Measurements from ENCODE around the gene LFNG. TPM values are rescaled to one million over a fixed set of nuclear protein-coding genes. Genes with fewer than 3 reads are reported as not detected.

LFNG gene
- total RNA-seq, 2 experiments from 2014 or later: 19.7 to 22.7 TPM

DNA sequence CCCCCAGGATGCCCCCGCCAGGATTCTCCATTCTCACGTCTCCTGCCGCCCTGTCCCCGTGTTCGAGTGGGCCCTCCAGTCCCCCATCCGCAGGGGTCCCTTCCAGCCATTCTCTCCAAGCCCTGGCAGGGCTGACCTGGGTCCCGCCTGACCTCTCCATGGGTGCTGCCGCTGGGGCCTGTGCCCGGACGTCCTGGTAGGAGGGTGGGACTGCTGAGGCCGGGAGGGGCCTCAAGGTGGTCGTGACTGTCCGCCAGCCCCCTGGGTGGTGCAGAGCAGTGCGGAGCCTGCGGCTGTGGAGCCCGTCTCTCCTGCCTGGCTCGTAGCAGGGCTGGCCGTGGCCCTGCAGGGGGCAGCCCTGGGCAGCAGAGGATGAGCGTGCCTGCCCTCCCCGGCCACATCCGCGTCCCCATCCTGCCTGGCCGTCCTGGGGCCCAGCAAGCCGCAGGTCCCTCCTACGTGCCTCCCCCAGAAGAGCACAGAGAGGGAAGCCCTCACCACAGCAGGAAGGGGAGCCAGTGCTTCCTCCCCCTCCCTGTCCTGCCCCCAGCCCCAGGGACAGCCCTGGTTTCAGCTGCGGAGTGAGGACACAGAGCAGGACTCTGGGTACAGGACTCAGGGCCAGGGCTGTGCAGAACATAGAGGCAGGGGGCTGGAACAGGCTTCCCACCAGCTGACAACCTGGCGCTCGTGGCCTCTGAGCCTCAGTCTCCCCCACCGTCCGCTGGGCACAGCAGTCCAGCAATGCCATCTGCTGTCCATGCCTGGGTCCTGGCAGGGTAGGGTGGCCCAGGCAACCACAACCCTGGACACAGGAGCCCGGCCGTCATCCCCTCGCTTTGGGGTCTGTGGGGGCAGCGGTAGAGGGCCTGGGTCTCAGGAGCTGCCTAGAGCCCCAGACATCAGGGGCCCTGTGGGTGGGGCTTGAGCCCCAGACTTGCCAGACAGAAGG lies 41.9 kb upstream of the LFNG start:
- H3K4me3 Mint-ChIP-seq: no peak overlapping the region
- H3K36me3 Mint-ChIP-seq (ENCODE audit: low read depth): no peaks in the 10 kb centered on the region
- DNase-seq: peak; percentile 68
- CTCF ChIA-PET: interaction anchor here (0.5 to 1.8 kb wide), 7 partner anchors 9 to 1225 kb away, joined by 3 to 6 read pairs (median 4); no protein-coding TSS in a partner anchor
- no peaks in the 10 kb centered on the region for H3K4me1 Mint-ChIP-seq (ENCODE audit: low read depth)
- intact Hi-C loops (cut with micrococcal nuclease): loop anchor here (1.0 to 5.0 kb wide), 3 partner anchors 50 to 91 kb away; partner anchors contain the start of genes BRAT1 and IQCE
- no peak overlapping the region for H3K27ac Mint-ChIP-seq
- peaks cover 2% of the 10 kb centered on the region for H3K9me3 Mint-ChIP-seq
- no peaks in the 10 kb centered on the region for H3K27me3 Mint-ChIP-seq (ENCODE audit: low read depth)

DNA sequence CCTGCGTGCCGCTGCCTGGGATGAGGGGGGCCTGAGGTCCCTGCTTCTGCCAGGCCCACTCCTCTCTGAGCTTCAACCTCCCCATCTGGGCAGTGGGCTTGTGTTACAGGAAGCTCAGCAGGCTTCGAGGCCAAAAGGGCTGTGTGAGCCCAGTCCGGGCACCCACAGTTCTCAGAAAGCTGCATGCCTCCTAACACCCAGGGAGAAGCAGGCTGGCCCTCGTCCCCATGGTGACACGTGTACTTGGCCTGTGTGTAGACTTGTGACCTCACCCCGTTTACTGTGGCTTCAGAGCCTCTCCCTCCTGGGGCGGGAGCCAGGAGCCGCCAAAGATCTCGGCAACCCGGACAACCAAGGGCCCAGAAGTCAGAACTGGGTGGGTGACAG lies 41.2 kb upstream of the LFNG start:
- no peaks in the 10 kb centered on the region for H3K4me1 Mint-ChIP-seq (ENCODE audit: low read depth)
- H3K9me3 Mint-ChIP-seq: peaks cover 8% of the 10 kb centered on the region
- no peak for DNase-seq
- CTCF ChIA-PET: interaction anchor here (0.9 to 1.8 kb wide), 6 partner anchors 9 to 1224 kb away, joined by 3 to 6 read pairs (median 4); no protein-coding TSS in a partner anchor
- intact Hi-C loops (cut with micrococcal nuclease): loop anchor here (5.0 kb wide), 2 partner anchors 49 to 79 kb away; partner anchors contain the start of genes BRAT1 and IQCE
- no peak overlapping the region for H3K27ac Mint-ChIP-seq
- no peaks in the 10 kb centered on the region for H3K36me3 Mint-ChIP-seq (ENCODE audit: low read depth)
- no peak overlapping the region for H3K4me3 Mint-ChIP-seq
- no peaks in the 10 kb centered on the region for H3K27me3 Mint-ChIP-seq (ENCODE audit: low read depth)

DNA sequence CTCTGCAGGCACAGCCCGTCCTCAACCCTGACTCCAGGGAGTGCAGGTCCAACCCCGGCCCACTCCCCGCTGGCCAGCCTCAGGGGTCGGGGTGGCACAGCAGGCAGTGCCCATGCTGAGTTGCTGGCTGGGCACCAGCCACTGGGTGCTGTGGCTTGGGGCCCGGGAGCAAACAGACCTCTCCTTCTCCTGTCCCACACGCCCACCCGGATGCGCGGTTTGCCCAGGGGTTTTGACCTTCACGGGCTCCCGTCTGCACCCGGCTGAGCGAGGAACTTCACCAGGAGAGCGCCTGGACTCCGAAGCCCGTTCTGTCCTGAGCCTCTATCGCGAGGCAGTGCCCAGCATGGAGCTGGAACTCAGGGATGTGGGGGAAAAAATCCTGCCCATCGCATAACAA lies 40.8 kb upstream of the LFNG start:
- H3K27ac Mint-ChIP-seq: no peak overlapping the region
- intact Hi-C loops (cut with micrococcal nuclease): loop anchor here (5.0 kb wide), 2 partner anchors 49 to 79 kb away; partner anchors contain the start of genes BRAT1 and IQCE
- H3K4me3 Mint-ChIP-seq: no peak overlapping the region
- H3K27me3 Mint-ChIP-seq (ENCODE audit: low read depth): no peaks in the 10 kb centered on the region
- no peak for DNase-seq
- CTCF ChIA-PET: interaction anchor here (0.9 to 1.8 kb wide), 6 partner anchors 10 to 1224 kb away, joined by 3 to 6 read pairs (median 4); no protein-coding TSS in a partner anchor
- H3K36me3 Mint-ChIP-seq (ENCODE audit: low read depth): no peaks in the 10 kb centered on the region
- peaks cover 8% of the 10 kb centered on the region for H3K9me3 Mint-ChIP-seq
- no peaks in the 10 kb centered on the region for H3K4me1 Mint-ChIP-seq (ENCODE audit: low read depth)

DNA sequence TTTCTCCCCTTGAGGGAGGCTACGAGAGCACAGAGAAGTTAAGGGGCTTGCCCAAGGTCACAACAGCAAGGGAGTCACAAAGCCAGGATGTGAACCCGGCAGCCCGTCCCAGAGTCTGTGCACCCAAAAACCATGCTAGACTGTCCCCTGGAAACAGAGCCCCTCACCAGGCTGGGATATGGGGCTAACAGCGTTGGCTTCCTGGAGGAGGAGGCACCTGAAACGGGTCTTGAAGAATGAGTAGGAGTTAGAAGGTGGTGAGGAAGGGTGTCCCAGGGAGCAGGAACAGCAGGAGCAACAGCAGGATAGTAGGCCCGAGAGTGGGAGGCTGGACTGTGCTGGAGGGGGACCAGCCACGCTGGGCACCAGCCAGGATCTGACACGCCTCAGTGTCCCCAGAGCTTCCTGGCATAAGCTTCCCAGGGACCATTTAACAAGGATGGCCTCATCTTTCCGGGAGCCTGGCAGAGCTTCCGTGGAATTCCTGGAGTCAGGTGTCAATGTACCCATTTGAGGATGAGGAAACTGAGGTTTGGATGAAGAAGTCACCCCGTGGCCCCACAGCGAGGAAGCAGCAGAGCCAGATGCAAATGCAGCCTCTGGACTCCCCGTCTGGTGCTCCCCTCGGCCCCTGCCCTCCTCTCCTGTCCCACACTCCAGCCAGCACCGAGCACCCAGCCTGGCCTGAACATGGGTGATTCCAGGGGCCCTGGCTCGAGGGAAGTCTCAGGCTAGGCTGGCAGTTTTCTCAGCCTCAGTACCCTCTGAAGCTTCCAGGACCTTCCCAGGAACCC lies 40.1 kb upstream of the LFNG start:
- H3K27me3 Mint-ChIP-seq (ENCODE audit: low read depth): no peaks in the 10 kb centered on the region
- H3K4me3 Mint-ChIP-seq: no peak overlapping the region
- H3K9me3 Mint-ChIP-seq: peaks cover 8% of the 10 kb centered on the region
- H3K36me3 Mint-ChIP-seq (ENCODE audit: low read depth): no peaks in the 10 kb centered on the region
- intact Hi-C loops (cut with micrococcal nuclease): loop anchor here (5.0 kb wide), 2 partner anchors 48 to 78 kb away; partner anchors contain the start of genes BRAT1 and IQCE
- H3K27ac Mint-ChIP-seq: no peak overlapping the region
- H3K4me1 Mint-ChIP-seq (ENCODE audit: low read depth): no peaks in the 10 kb centered on the region
- CTCF ChIA-PET: interaction anchor here (1.2 to 1.9 kb wide), 4 partner anchors 10 to 50 kb away, joined by 4 to 6 read pairs (median 5); no protein-coding TSS in a partner anchor
- DNase-seq: no peak

- H3K4me1 Mint-ChIP-seq (ENCODE audit: low read depth): no peaks in the 10 kb centered on the region
- intact Hi-C loops (cut with micrococcal nuclease): no loop called here
- no peak for DNase-seq
- CTCF ChIA-PET: interaction anchor here (1.9 kb wide), 1 partner anchor 29 kb away, joined by 6 read pairs; no protein-coding TSS in a partner anchor
- H3K4me3 Mint-ChIP-seq: no peak overlapping the region
- no peaks in the 10 kb centered on the region for H3K27me3 Mint-ChIP-seq (ENCODE audit: low read depth)
- H3K36me3 Mint-ChIP-seq (ENCODE audit: low read depth): no peaks in the 10 kb centered on the region
- peaks cover 8% of the 10 kb centered on the region for H3K9me3 Mint-ChIP-seq
- H3K27ac Mint-ChIP-seq: no peak overlapping the region
Measured at GRCh38 chr7:2480070-2480408, 39.5 kb upstream of the LFNG start.

GRCh38 chr7:2481195-2481594 lies 38.4 kb upstream of the LFNG start:
- no peak for DNase-seq
- intact Hi-C loops (cut with micrococcal nuclease): no loop called here
- Mint-ChIP-seq H3K4me3 (no peak overlapping the region), H3K27ac (no peak overlapping the region), H3K27me3 (ENCODE audit: low read depth) (no peaks in the 10 kb centered on the region), H3K9me3 (peaks cover 8% of the 10 kb centered on the region), H3K36me3 (ENCODE audit: low read depth) (no peaks in the 10 kb centered on the region), H3K4me1 (ENCODE audit: low read depth) (no peaks in the 10 kb centered on the region)
- CTCF ChIA-PET: no interaction called here

- CTCF ChIA-PET: interaction anchor here (0.5 to 2.1 kb wide), 5 partner anchors 12 to 79 kb away, joined by 3 to 6 read pairs (median 5); no protein-coding TSS in a partner anchor
- no peaks in the 10 kb centered on the region for H3K4me1 Mint-ChIP-seq (ENCODE audit: low read depth)
- H3K27ac Mint-ChIP-seq: no peak overlapping the region
- H3K36me3 Mint-ChIP-seq (ENCODE audit: low read depth): no peaks in the 10 kb centered on the region
- H3K9me3 Mint-ChIP-seq: peaks cover 8% of the 10 kb centered on the region
- intact Hi-C loops (cut with micrococcal nuclease): no loop called here
- no peaks in the 10 kb centered on the region for H3K27me3 Mint-ChIP-seq (ENCODE audit: low read depth)
- H3K4me3 Mint-ChIP-seq: no peak overlapping the region
- peak; percentile 22 for DNase-seq
Measured at GRCh38 chr7:2482725-2483451, 36.7 kb upstream of the LFNG start.

DNA sequence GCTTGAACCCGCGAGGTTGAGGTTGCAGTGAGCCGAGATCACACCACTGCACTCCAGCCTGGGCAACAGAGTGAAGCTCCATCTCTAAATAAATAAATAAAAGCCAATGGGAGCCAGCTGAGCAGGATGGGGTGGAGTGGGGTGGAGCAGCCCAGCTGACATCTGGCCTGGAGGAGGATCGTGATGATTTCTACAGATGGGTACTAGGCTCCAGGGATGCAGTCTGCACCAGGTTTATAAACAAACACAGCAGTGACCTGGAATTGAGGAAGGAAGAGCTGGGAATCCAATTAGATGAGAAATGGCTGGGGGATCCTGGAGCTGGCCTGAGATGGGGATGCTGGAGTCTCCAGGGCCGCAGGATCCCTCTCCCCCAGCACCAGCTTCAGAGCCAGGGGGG lies 36.1 kb upstream of the LFNG start:
- CTCF ChIA-PET: interaction anchor here (0.5 to 2.1 kb wide), 5 partner anchors 13 to 78 kb away, joined by 3 to 6 read pairs (median 5); no protein-coding TSS in a partner anchor
- no peak overlapping the region for H3K4me3 Mint-ChIP-seq
- H3K4me1 Mint-ChIP-seq (ENCODE audit: low read depth): no peaks in the 10 kb centered on the region
- DNase-seq: no peak
- intact Hi-C loops (cut with micrococcal nuclease): no loop called here
- H3K9me3 Mint-ChIP-seq: peaks cover 8% of the 10 kb centered on the region
- no peaks in the 10 kb centered on the region for H3K27me3 Mint-ChIP-seq (ENCODE audit: low read depth)
- H3K27ac Mint-ChIP-seq: no peak overlapping the region
- H3K36me3 Mint-ChIP-seq (ENCODE audit: low read depth): no peaks in the 10 kb centered on the region

DNA sequence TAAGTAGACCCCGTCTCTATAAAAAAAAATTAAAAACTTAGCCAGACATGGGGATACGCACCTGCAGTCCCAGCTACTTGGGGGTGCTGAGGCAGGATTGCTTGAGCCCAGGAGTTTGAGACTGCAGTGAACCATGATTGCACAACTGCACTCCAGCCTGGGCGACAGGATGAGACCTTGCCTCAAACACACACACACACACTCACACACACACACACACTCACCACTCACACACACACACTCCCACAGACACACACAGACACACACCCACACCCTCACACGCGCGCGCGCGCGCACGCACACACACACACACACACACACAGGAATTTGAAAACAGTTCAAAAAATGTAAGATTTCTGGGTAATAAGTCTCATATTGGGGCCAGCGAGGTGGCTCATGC lies 34.7 kb upstream of the LFNG start:
- no peak for DNase-seq
- Mint-ChIP-seq H3K36me3 (ENCODE audit: low read depth) (no peaks in the 10 kb centered on the region), H3K27me3 (ENCODE audit: low read depth) (no peaks in the 10 kb centered on the region), H3K9me3 (peaks cover 8% of the 10 kb centered on the region), H3K4me3 (no peak overlapping the region), H3K4me1 (ENCODE audit: low read depth) (no peaks in the 10 kb centered on the region), H3K27ac (no peak overlapping the region)
- intact Hi-C loops (cut with micrococcal nuclease): no loop called here
- CTCF ChIA-PET: interaction anchor here (0.7 to 1.7 kb wide), 2 partner anchors 16 to 101 kb away, joined by 5 read pairs; no protein-coding TSS in a partner anchor

GRCh38 chr7:2487586-2488271 lies 31.8 kb upstream of the LFNG start:
- CTCF ChIA-PET: no interaction called here
- Mint-ChIP-seq H3K4me3 (no peak overlapping the region), H3K27me3 (ENCODE audit: low read depth) (no peaks in the 10 kb centered on the region), H3K27ac (no peak overlapping the region), H3K4me1 (ENCODE audit: low read depth) (no peaks in the 10 kb centered on the region), H3K36me3 (ENCODE audit: low read depth) (no peaks in the 10 kb centered on the region), H3K9me3 (peaks cover 6% of the 10 kb centered on the region)
- DNase-seq: no peak
- intact Hi-C loops (cut with micrococcal nuclease): no loop called here

DNA sequence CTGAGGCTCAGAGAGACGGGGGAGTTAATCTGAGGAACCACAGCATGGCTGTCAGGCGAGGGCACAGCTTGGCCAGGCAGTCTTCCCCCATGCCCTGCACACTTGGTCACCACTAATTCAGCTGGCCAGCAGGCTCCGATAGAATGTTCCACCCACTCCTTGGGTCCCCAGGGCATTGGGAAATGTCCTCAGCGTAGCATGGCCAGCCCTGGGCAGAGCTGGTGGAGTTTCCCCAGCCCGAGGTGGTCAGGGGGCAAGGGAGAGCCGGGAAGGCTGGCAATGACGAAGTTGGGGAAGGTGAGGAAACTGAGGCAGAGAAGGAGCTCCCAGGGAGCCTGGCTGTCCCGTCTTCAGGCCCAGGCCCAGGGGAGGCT lies 31.3 kb upstream of the LFNG start:
- intact Hi-C loops (cut with micrococcal nuclease): no loop called here
- no peak overlapping the region for H3K4me3 Mint-ChIP-seq
- peaks cover under 1% of the 10 kb centered on the region for H3K9me3 Mint-ChIP-seq
- no peak overlapping the region for H3K27ac Mint-ChIP-seq
- CTCF ChIA-PET: interaction anchor here (1.2 kb wide), 1 partner anchor 20 kb away, joined by 4 read pairs; no protein-coding TSS in a partner anchor
- no peak for DNase-seq
- no peaks in the 10 kb centered on the region for H3K4me1 Mint-ChIP-seq (ENCODE audit: low read depth)
- H3K36me3 Mint-ChIP-seq (ENCODE audit: low read depth): no peaks in the 10 kb centered on the region
- no peaks in the 10 kb centered on the region for H3K27me3 Mint-ChIP-seq (ENCODE audit: low read depth)
